Bone marrow (tissue), 2 donors: ENCODE data around the gene TMEM200A.

Experiments
- DNase-seq, 2 donors: peaks; one replicate each; lab custom pipeline; 2025; lab: John Stamatoyannopoulos, UW

TMEM200A gene

DNA sequence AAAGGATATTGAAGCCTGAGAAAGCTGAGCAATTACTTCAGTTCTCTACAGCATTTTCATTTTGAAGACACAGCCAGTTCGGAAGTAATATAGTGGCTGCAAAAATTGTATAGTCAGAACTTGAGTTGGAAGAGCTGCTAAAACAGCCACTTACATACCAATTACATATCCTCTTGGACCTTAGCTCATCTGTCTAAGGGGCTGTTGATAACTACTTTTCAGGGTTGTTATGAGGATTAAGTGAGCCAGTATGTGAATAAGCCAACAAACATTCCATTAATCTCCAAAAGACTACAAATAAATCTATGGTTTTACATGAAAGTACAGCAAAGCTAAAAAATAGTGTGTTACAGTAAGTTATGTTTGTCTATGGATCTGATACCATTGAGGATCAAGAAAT, 59.7 kb downstream of the TMEM200A start:
- DNase-seq: no peak

DNA sequence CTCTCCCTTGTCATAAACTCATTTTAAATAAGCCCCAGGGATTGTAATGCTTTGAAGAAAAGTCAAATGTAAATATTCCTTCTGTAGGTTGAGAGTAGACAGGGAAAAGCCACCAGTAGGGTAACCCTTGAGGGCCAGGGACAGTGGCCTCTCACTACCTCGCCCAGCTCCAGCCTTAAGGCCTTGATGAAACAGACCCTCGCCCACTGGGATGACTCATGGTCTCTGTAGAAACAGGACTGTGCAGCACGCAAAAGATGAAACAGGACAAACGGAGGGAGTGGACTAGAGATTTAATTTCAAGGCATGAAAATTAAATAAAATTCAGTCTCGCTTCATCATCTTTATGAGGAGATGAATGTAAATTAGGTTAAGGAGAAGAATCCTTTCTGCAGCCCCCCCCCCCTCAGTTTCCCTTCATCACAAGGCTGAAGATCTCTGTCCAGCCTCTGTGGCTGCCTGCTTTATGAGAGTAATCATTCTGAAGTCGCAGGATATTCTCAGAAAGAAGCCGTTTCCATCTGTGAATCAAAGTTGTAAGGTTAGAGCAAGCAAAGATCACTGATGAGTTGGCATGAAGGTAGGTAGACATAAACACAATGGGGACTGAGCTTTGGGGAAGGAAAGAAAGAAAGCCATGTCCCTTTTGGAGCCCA, 60.4 kb downstream of the TMEM200A start:
- DNase-seq: no peak

GRCh38 chr6:130431346-130431852, 65.6 kb downstream of the TMEM200A start:
- no peak for DNase-seq

- DNase-seq: peak in 1 of 2 donors; percentile 35
Observed at GRCh38 chr6:130432838-130433237, 67.0 kb downstream of the TMEM200A start.

DNA sequence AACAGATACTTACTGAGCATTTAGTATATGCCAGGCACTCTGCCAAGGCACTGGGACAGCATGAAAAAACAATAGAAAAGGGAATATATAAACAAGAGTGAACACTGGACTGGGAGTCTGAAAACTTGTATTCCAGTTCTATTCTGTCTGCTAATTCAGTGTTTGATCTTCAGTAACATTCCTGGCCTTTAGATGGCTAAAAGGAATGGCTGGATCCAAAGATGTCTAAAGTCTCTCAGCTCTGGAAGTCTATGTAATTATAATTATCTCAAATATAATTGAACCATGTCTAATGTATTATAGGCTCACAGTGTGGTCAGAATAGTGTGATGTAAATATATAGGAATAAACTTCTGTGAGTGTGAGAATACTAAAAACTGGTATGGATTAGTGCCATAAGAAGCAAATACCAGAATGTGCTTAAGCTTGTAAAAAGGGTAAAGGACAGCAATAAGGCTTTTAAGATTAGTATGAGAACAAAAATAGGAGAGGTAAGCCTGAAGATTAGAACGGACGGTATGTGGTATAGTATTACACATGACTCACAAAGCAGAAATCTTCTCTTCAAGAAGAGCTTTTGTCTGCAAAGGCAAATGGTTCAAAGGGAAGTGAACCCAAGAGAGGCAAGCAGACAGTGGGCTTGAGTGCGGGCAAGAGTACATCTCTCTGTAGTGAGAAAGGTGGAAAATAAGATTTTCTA, 68.5 kb downstream of the TMEM200A start:
- DNase-seq: no peak

DNA sequence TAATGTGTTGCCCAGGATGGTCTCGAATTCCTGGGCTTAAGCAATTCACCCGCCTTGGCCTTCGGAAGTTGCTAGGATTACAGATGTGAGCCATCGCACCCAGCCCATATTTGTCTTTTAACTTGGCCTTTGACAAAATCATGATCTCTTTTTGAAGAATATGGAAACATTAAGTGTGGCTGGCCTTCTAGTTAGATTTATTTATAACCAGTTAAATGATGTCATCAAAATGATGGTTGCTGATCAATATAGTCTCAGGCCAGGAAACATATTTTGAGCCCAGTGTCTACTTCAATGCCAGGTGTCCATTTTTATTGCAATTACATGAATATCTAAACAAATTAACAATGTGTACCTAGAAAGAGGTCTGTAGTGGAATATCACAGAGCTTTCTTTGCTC, 69.4 kb downstream of the TMEM200A start:
- no peak for DNase-seq

- DNase-seq: no peak
Observed at GRCh38 chr6:130437961-130438360, 72.1 kb downstream of the TMEM200A start.

GRCh38 chr6:130447374-130447773, 81.6 kb downstream of the TMEM200A start:
- no peak for DNase-seq

- no peak for DNase-seq
Observed at GRCh38 chr6:130452336-130452735, 86.5 kb downstream of the TMEM200A start.

DNA sequence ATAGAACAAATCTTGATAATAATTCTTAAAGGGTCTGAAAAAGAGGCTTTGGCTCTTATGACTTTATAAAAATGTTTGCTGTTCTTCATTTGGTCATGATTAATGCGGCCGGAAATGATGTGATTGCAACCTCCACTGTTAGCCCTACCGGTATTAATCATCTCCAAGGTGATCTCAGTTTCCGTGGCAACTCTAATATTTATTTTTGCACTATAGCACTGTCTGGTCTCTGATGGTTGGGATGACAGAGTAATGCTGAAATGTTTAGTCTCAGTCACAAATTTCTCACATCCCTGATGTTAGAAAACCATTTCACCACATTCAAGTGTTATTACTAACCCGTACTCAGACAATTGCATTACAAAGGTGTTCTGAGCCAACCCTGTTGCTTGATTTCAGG, 87.4 kb downstream of the TMEM200A start:
- no peak for DNase-seq

DNA sequence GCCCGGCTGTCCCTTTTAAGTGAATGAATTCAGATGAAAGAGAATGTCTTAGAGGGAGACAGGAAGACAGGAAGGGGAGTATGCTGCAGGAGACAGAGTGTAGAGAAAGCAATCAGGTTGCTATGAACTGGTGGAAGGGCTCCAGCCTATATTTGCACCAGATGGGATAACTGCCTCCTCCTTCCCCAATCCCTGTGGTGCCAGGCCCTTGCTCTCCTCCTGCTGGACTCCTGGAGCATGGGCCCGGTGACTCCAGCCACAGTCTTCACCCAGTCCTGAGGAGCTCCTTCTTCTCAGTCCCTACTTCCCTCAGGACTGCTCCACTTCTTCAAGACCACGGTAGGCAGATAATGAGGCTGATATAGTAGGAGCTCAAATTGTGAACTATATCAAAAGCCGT, 91.8 kb downstream of the TMEM200A start:
- no peak for DNase-seq

- DNase-seq: no peak
Observed at GRCh38 chr6:130459316-130459715, 93.5 kb downstream of the TMEM200A start.

DNA sequence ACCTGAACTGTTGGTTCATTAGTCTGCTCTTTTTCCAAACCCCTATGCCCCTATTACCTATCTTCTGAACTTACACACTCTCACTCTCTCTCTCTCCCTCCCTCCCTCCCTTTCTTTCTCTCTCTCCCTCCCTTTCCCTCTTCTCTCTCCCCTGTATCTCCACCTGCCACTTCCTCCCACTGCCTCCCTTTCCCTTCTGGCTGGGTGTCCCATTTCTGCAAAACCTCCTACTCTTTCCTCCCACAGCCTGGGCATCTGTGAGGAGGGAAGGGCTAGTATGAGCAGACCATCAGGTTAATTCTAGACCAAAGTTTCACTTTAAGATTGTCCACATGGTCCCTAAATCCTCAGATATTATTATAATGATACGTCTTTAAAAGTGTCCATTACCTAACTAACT, 95.1 kb downstream of the TMEM200A start:
- no peak for DNase-seq

- no peak for DNase-seq
Observed at GRCh38 chr6:130466052-130466747, 100.4 kb downstream of the TMEM200A start.

GRCh38 chr6:130466748-130467061, 100.9 kb downstream of the TMEM200A start:
- no peak for DNase-seq

DNA sequence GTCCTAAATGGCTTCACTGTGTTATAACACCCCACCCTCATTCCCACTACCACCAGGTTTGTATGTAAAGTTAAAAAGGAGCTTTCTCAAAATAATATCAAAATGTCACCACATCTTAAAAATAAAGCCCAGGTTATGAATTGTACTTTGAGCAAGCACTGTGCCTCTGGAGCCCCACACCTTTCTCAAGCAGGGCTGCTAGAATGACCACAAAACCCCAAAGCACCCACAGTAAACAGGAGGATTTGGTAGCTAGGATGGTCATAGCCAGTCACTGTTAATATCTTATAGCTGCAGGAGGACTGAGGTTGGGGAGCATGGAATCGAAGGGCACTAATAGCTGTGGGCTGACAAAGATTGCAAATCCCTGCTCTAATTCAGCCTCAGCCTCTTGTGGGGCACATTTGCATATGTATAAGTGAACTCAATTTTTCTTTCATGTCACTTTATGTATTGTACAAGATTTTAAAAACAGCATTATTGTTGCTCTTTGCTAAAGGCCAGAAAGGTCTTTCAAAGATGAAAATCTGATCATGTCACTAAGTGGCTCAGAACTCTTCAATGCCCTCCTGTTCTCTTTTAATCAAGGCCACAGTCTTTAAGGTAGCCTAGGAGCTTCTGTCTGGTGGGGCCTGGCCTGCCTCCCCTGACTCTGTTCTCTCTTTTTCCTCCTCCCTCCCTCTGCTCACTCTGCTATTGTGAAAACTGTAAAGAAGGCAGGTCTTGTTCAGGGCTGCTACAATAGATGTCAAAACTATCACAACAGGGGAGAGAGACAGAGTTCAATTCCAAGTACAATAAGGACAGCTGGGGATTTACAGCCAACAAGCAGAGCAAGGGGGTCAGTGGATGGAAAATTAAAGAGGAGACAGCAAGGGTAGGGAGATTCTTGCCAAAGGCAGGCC, 101.6 kb downstream of the TMEM200A start:
- DNase-seq: no peak

DNA sequence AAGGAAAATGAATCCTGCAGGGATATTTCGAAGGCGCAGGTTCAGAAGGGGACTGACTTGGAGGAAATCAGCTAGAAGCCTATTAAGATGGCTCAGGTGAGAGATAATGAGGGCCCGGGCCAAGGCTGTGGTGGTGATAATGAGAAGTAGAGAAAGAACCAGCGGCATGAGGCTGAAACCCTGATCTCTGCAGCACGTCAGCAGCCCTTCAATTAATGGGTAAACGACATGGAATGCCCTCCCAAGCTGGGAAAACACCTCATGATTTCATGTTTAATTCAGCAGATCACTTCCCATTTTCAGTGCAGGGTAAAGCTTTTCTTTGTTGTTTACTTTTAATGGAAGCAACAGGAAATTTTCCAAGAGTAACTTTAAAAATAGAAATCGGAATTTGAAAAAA, 104.9 kb downstream of the TMEM200A start:
- DNase-seq: no peak

GRCh38 chr6:130473886-130474285, 108.1 kb downstream of the TMEM200A start:
- no peak for DNase-seq

GRCh38 chr6:130482645-130483390, 117.0 kb downstream of the TMEM200A start:
- no peak for DNase-seq

GRCh38 chr6:130485870-130486269, 120.1 kb downstream of the TMEM200A start:
- no peak for DNase-seq

GRCh38 chr6:130486417-130486816, 120.6 kb downstream of the TMEM200A start:
- DNase-seq: no peak
